Thymus (tissue), 11 donors: Measurements from ENCODE around the gene ANKEF1. TPM values are rescaled to one million over a fixed set of nuclear protein-coding genes. Genes with fewer than 3 reads are reported as not detected.

Experiments
- DNase-seq, 9 donors: peaks; one replicate each; pipeline ENCODE4 v3.0.0-alpha.2; 2013; ENCODE audit warnings: low spot score in 9 of 9, low read depth in 6 of 9, missing footprints in 1 of 9
- H3K27ac ChIP-seq, 2 donors: one replicate each; pipeline ENCODE4 v1.5.1; 2013; ENCODE audit warnings: control low read depth in 1 of 2, low read depth in 1 of 2, low read length in 1 of 2, mild to moderate bottlenecking in 1 of 2, moderate library complexity in 1 of 2
- H3K27me3 ChIP-seq, 2 donors: one replicate each; pipeline ENCODE4 v1.5.1; 2013; ENCODE audit warnings: low read length in 1 of 2; ENCODE audit not compliant: control insufficient read depth in 2 of 2, insufficient read depth in 1 of 2
- H3K36me3 ChIP-seq, 2 donors: one replicate each; pipeline ENCODE4 v1.5.1; 2013; ENCODE audit warnings: low read length in 1 of 2, mild to moderate bottlenecking in 1 of 2, moderate library complexity in 1 of 2; ENCODE audit not compliant: control insufficient read depth in 2 of 2, insufficient read depth in 2 of 2
- H3K4me1 ChIP-seq, 2 donors: one replicate each; pipeline ENCODE4 v1.5.1; 2013; ENCODE audit warnings: low read length in 2 of 2; ENCODE audit not compliant: control insufficient read depth in 2 of 2, insufficient read depth in 2 of 2
- H3K4me3 ChIP-seq, 2 donors: one replicate each; pipeline ENCODE4 v1.5.1; 2013; ENCODE audit warnings: low read length in 2 of 2, control low read depth in 1 of 2, mild to moderate bottlenecking in 1 of 2
- H3K9me3 ChIP-seq, 2 donors: one replicate each; pipeline ENCODE4 v1.5.1; 2013; ENCODE audit warnings: low read length in 1 of 2, mild to moderate bottlenecking in 1 of 2; ENCODE audit not compliant: control insufficient read depth in 2 of 2, insufficient read depth in 1 of 2
- WGBS: extraction: QIAGEN DNeasy Blood & Tissue Kit; methylation state at CpG from one replicate; pipeline ENCODE4 v1.1.7; 2013; 5-methylcytosine and 5-hydroxymethylcytosine counted together
- polyA plus RNA-seq: library from polyadenylated mRNA; stranded (reverse); fragments of 200-250 nt; gene quantifications from one replicate; pipeline ENCODE4 v1.2.3, GENCODE V29; 2013
- total RNA-seq: library from RNA; stranded (reverse); fragments of 120-200 nt; gene quantifications from one replicate; pipeline ENCODE4 v1.2.4, GENCODE V29; 2013
- donor health status: healthy.

ANKEF1 gene
- total and polyA plus RNA-seq, 2 donors: 3.2 to 4.2 TPM

GRCh38 chr20:9999645-10000044 lies 35.1 kb upstream of the ANKEF1 start:
- H3K9me3 ChIP-seq: no peaks in the 10 kb centered on the region
- DNase-seq: no peak
- H3K4me3 ChIP-seq: no peak overlapping the region
- no peaks in the 10 kb centered on the region for H3K27me3 ChIP-seq
- WGBS: 55% methylated on average over 1 of the region's 1 CpG
- no peak overlapping the region for H3K27ac ChIP-seq
- no peaks in the 10 kb centered on the region for H3K4me1 ChIP-seq
- no peaks in the 10 kb centered on the region for H3K36me3 ChIP-seq

GRCh38 chr20:10002866-10003265 lies 31.9 kb upstream of the ANKEF1 start:
- no peak for DNase-seq
- Histone ChIP-seq H3K27ac (no peak overlapping the region), H3K27me3 (no peaks in the 10 kb centered on the region), H3K4me3 (no peak overlapping the region), H3K36me3 (no peaks in the 10 kb centered on the region), H3K4me1 (no peaks in the 10 kb centered on the region), H3K9me3 (no peaks in the 10 kb centered on the region)
- WGBS: 93% methylated on average over 1 of the region's 1 CpG

- Histone ChIP-seq H3K27me3 (no peaks in the 10 kb centered on the region), H3K9me3 (no peaks in the 10 kb centered on the region), H3K4me1 (no peaks in the 10 kb centered on the region), H3K36me3 (no peaks in the 10 kb centered on the region), H3K4me3 (no peak overlapping the region), H3K27ac (no peak overlapping the region)
- no peak for DNase-seq
- WGBS: 75% methylated on average over 2 of the region's 2 CpGs
Observed at GRCh38 chr20:10004900-10005299, 29.9 kb upstream of the ANKEF1 start.

- H3K4me1 ChIP-seq: no peaks in the 10 kb centered on the region
Observed at GRCh38 chr20:10005885-10006284, 28.9 kb upstream of the ANKEF1 start.

GRCh38 chr20:10006447-10007090 lies 28.2 kb upstream of the ANKEF1 start:
- Histone ChIP-seq H3K4me3 (no peak overlapping the region), H3K9me3 (no peaks in the 10 kb centered on the region), H3K27me3 (no peaks in the 10 kb centered on the region), H3K4me1 (no peaks in the 10 kb centered on the region), H3K27ac (no peak overlapping the region), H3K36me3 (no peaks in the 10 kb centered on the region)
- DNase-seq: no peak
- 95% methylated on average over 4 of the region's 4 CpGs for WGBS

More at GRCh38 chr20:10005885-10006284, 28.9 kb upstream of the ANKEF1 start:
- Histone ChIP-seq H3K36me3 (no peaks in the 10 kb centered on the region), H3K27ac (no peak overlapping the region), H3K4me3 (no peak overlapping the region), H3K9me3 (no peaks in the 10 kb centered on the region), H3K27me3 (no peaks in the 10 kb centered on the region)
- WGBS: 87% methylated on average over 1 of the region's 1 CpG
- no peak for DNase-seq

GRCh38 chr20:10007158-10007557 lies 27.6 kb upstream of the ANKEF1 start:
- H3K4me3 ChIP-seq: no peak overlapping the region
- no peaks in the 10 kb centered on the region for H3K36me3 ChIP-seq
- 67% methylated on average over 2 of the region's 2 CpGs for WGBS

GRCh38 chr20:10007747-10008146 lies 27.0 kb upstream of the ANKEF1 start:
- Histone ChIP-seq H3K9me3 (no peaks in the 10 kb centered on the region), H3K27me3 (no peaks in the 10 kb centered on the region), H3K4me3 (no peak overlapping the region), H3K4me1 (no peaks in the 10 kb centered on the region), H3K36me3 (no peaks in the 10 kb centered on the region), H3K27ac (no peak overlapping the region)
- no peak for DNase-seq
- 94% methylated on average over 5 of the region's 5 CpGs for WGBS

More at GRCh38 chr20:10007158-10007557, 27.6 kb upstream of the ANKEF1 start:
- Histone ChIP-seq H3K27me3 (no peaks in the 10 kb centered on the region), H3K4me1 (no peaks in the 10 kb centered on the region), H3K9me3 (no peaks in the 10 kb centered on the region), H3K27ac (no peak overlapping the region)
- no peak for DNase-seq

GRCh38 chr20:10012464-10012863 lies 22.3 kb upstream of the ANKEF1 start:
- H3K27me3 ChIP-seq: no peaks in the 10 kb centered on the region
- 74% methylated on average over 5 of the region's 5 CpGs for WGBS
- H3K36me3 ChIP-seq: no peaks in the 10 kb centered on the region
- H3K27ac ChIP-seq: no peak overlapping the region
- H3K4me3 ChIP-seq: no peak overlapping the region
- no peak for DNase-seq
- no peaks in the 10 kb centered on the region for H3K9me3 ChIP-seq
- H3K4me1 ChIP-seq: no peaks in the 10 kb centered on the region

GRCh38 chr20:10014431-10014830 lies 20.4 kb upstream of the ANKEF1 start:
- H3K27ac ChIP-seq: no peak overlapping the region
- H3K27me3 ChIP-seq: no peaks in the 10 kb centered on the region
- no peaks in the 10 kb centered on the region for H3K4me1 ChIP-seq
- 94% methylated on average over 5 of the region's 5 CpGs for WGBS
- DNase-seq: no peak
- H3K9me3 ChIP-seq: no peaks in the 10 kb centered on the region
- H3K4me3 ChIP-seq: no peak overlapping the region
- H3K36me3 ChIP-seq: no peaks in the 10 kb centered on the region
